GM12864 (cell line): ENCODE results near the gene ATXN10.

ENCODE experiments used
- DNase-seq: peaks from one replicate; pipeline ENCODE4 v3.0.0-alpha.2; 2011; ENCODE audit warnings: low read depth
- H3K4me3 ChIP-seq: 2 replicates; pipeline ENCODE4 v1.5.1; 2011; ENCODE audit warnings: mild to moderate bottlenecking, low read depth, low read length, control low read depth
- TF ChIP-seq, protein P1 (sequence below): IDR thresholded peaks from 2 replicates; pipeline ENCODE4 v1.5.1; 2011; ENCODE audit warnings: low read depth, mild to moderate bottlenecking, moderate library complexity, low read length, control low read depth, inconsistent platforms; ENCODE audit errors: missing control alignments

Gene ATXN10

GRCh38 chr22:45804319-45804985 lies 132.8 kb downstream of the ATXN10 start:
- H3K4me3 ChIP-seq: no peak overlapping the region
- DNase-seq: no peak
- TF ChIP-seq, protein P1, sequence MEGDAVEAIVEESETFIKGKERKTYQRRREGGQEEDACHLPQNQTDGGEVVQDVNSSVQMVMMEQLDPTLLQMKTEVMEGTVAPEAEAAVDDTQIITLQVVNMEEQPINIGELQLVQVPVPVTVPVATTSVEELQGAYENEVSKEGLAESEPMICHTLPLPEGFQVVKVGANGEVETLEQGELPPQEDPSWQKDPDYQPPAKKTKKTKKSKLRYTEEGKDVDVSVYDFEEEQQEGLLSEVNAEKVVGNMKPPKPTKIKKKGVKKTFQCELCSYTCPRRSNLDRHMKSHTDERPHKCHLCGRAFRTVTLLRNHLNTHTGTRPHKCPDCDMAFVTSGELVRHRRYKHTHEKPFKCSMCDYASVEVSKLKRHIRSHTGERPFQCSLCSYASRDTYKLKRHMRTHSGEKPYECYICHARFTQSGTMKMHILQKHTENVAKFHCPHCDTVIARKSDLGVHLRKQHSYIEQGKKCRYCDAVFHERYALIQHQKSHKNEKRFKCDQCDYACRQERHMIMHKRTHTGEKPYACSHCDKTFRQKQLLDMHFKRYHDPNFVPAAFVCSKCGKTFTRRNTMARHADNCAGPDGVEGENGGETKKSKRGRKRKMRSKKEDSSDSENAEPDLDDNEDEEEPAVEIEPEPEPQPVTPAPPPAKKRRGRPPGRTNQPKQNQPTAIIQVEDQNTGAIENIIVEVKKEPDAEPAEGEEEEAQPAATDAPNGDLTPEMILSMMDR: no peak

- H3K4me3 ChIP-seq: no peak overlapping the region
- TF ChIP-seq, protein P1: no peak
- no peak for DNase-seq
Observed at GRCh38 chr22:45804986-45805325, 133.3 kb downstream of the ATXN10 start.

- TF ChIP-seq, protein P1: no peak
- H3K4me3 ChIP-seq: no peak overlapping the region
- no peak for DNase-seq
Observed at GRCh38 chr22:45805413-45805812, 133.8 kb downstream of the ATXN10 start.

GRCh38 chr22:45807156-45807915 lies 135.7 kb downstream of the ATXN10 start:
- DNase-seq: no peak
- TF ChIP-seq, protein P1: no peak
- H3K4me3 ChIP-seq: no peak overlapping the region

DNA sequence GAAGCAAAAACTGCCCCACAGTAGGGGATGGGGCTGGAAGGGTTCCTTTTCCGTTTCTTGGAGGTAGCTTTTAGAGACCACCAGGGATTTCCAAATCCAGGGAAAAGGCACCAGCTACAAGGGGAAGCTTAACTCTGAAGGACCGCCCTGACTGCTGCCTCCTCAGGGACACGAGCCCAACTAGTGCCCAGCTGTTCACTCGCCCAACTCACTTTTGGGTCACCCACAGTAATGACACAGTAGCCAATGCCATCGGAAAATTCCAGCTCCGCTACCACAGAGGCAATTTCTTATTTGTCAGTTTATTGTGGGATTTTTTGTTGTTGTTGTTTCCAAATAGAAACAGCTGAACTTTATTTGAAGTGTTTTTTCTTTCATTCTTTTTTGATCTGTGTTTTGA lies 141.3 kb downstream of the ATXN10 start:
- TF ChIP-seq, protein P1: no peak
- H3K4me3 ChIP-seq: no peak overlapping the region
- DNase-seq: no peak

GRCh38 chr22:45814198-45814597 lies 142.6 kb downstream of the ATXN10 start:
- no peak for DNase-seq
- H3K4me3 ChIP-seq: no peak overlapping the region
- TF ChIP-seq, protein P1: no peak
